HCT116 (cell line): Measurements from ENCODE around the gene BMERB1. TPM values are rescaled to one million over a fixed set of nuclear protein-coding genes. Genes with fewer than 3 reads are reported as not detected.

ENCODE experiments used
- ATAC-seq: fragments of 200-7000 bp; cut with Tn5 transposase; 2 replicates; pipeline ENCODE4 v1.9.1; 2020; ENCODE audit warnings: mild to moderate bottlenecking, moderate library complexity
- BruUV-seq: library from RNA; stranded (reverse); fragments of 400-500 nt; replicated peaks from 2 replicates; lab custom pipeline; 2021; lab: Mats Ljungman, UMichigan
- CTCF ChIA-PET: fragments of 300-600 bp; sonication (Branson Sonifier 250); formaldehyde crosslinking; loops from one replicate; lab custom pipeline; 2021; ENCODE audit warnings: antibody characterized with exemption; lab: Charles Lee
- POLR2A ChIA-PET: fragments of 300-600, 350-600 bp; sonication (Branson Sonifier 250); formaldehyde crosslinking; loops from one replicate; lab custom pipeline; 2021; ENCODE audit warnings: antibody characterized with exemption; lab: Charles Lee
- RAD21 ChIA-PET, 2 experiments: fragments of 300-600 bp; sonication (Branson Sonifier 250); formaldehyde crosslinking; loops; one replicate each; lab custom pipeline; 2023; ENCODE audit warnings: low total read pairs in 2 of 2; ENCODE audit not compliant: uncharacterized antibody in 2 of 2, unreplicated experiment in 2 of 2, low non-redundant PET in 1 of 2; lab: Charles Lee
- DNase-seq: peaks from one replicate; pipeline ENCODE4 v3.0.0-alpha.2; 2010; ENCODE audit warnings: low read depth, low spot score
- H2AFZ ChIP-seq: fragments of 200-600 bp; shearing (Covaris generic), sonication (generic); 2 replicates; pipeline ENCODE4 v1.6.1; 2017; ENCODE audit warnings: low read depth, mixed run types, mixed read lengths, antibody characterized with exemption, low read length; ENCODE audit not compliant: poor library complexity, severe bottlenecking
- H3K27ac ChIP-seq: 2 replicates; pipeline ENCODE4 v1.5.1; 2012; ENCODE audit warnings: low read depth, low read length
- H3K27me3 ChIP-seq: fragments of 200-600 bp; sonication (generic); 2 replicates; pipeline ENCODE4 v1.6.1; 2016; ENCODE audit warnings: mixed run types, low read length, mixed read lengths; ENCODE audit not compliant: insufficient read depth
- H3K36me3 ChIP-seq, 2 experiments: fragments of 200-500 bp in 1 of 2; fragments of 200-600 bp in 1 of 2; sonication (Bioruptor generic) in 1 of 2; sonication (generic) in 1 of 2; 2 replicates each; pipeline versions ENCODE4 v1.5.1 to v1.6.1; 2014 to 2016; ENCODE audit warnings: low read length in 2 of 2, inconsistent platforms in 1 of 2, mixed read lengths in 1 of 2, mixed run types in 1 of 2; ENCODE audit not compliant: insufficient read depth in 2 of 2, control insufficient read depth in 1 of 2
- H3K4me1 ChIP-seq, 2 experiments: fragments of 200-600 bp in 1 of 2; sonication (generic) in 1 of 2; 2 replicates each; pipeline versions ENCODE4 v1.5.1 to v1.6.1; 2012 to 2017; ENCODE audit warnings: low read length in 2 of 2, inconsistent platforms in 1 of 2, mild to moderate bottlenecking in 1 of 2, mixed read lengths in 1 of 2, mixed run types in 1 of 2, moderate library complexity in 1 of 2; ENCODE audit not compliant: insufficient read depth in 2 of 2, control insufficient read depth in 1 of 2
- H3K4me2 ChIP-seq: fragments of 200-600 bp; sonication (generic); 2 replicates; pipeline ENCODE4 v1.6.1; 2017; ENCODE audit warnings: mixed run types, low read length, mixed read lengths
- H3K4me3 ChIP-seq, 2 experiments: fragments of 200-600 bp in 1 of 2; sonication (generic) in 1 of 2; replicated peaks in 1 of 2; 2 replicates each; pipeline ENCODE4 v1.5.1; 2011 to 2016; ENCODE audit warnings: low read length in 2 of 2, control low read depth in 1 of 2, low read depth in 1 of 2, mild to moderate bottlenecking in 1 of 2, mixed read lengths in 1 of 2, mixed run types in 1 of 2
- H3K79me2 ChIP-seq: fragments of 200-600 bp; sonication (generic); 2 replicates; pipeline ENCODE4 v1.6.1; 2017; ENCODE audit warnings: mild to moderate bottlenecking, mixed run types, low read length, moderate library complexity, mixed read lengths; ENCODE audit not compliant: insufficient read depth
- H3K9ac ChIP-seq: fragments of 200-600 bp; sonication (generic); 2 replicates; pipeline ENCODE4 v1.6.1; 2016; ENCODE audit warnings: low read length, mixed read lengths
- H3K9me2 ChIP-seq: fragments of 200-600 bp; sonication (generic), shearing (Covaris generic); 2 replicates; pipeline ENCODE4 v1.6.1; 2017; ENCODE audit warnings: mixed run types, mild to moderate bottlenecking, moderate library complexity; ENCODE audit not compliant: insufficient read depth
- H3K9me3 ChIP-seq, 2 experiments: fragments of 200-500 bp in 1 of 2; fragments of 200-600 bp in 1 of 2; sonication (Bioruptor generic) in 1 of 2; sonication (generic) in 1 of 2; 2 replicates each; pipeline ENCODE4 v1.6.1; 2014 to 2017; ENCODE audit warnings: low read length in 2 of 2, mixed read lengths in 2 of 2, inconsistent platforms in 1 of 2, low read depth in 1 of 2, mild to moderate bottlenecking in 1 of 2, mixed run types in 1 of 2, moderate library complexity in 1 of 2; ENCODE audit not compliant: control insufficient read depth in 1 of 2, insufficient read depth in 1 of 2
- H4K20me1 ChIP-seq: fragments of 200-600 bp; sonication (generic), shearing (Covaris generic); 2 replicates; pipeline ENCODE4 v1.6.1; 2017; ENCODE audit warnings: mixed run types, mild to moderate bottlenecking, moderate library complexity; ENCODE audit not compliant: insufficient read depth
- CBX3 ChIP-seq: IDR thresholded peaks from 2 replicates; pipeline ENCODE4 v1.6.1; 2012; ENCODE audit warnings: low read depth
- EGR1 ChIP-seq: IDR thresholded peaks from 2 replicates; pipeline ENCODE4 v1.6.1; 2012; ENCODE audit warnings: low read depth
- ELF1 ChIP-seq: IDR thresholded peaks from 2 replicates; pipeline ENCODE4 v1.6.1; 2012; ENCODE audit warnings: low read depth, borderline replicate concordance
- EZH2phosphoT487 ChIP-seq: fragments of 200-600 bp; IDR thresholded peaks from 2 replicates; pipeline ENCODE4 v1.6.1; 2018; ENCODE audit warnings: antibody characterized with exemption, borderline replicate concordance
- ZFX ChIP-seq: fragments of 450-650 bp; IDR thresholded peaks from 2 replicates; pipeline ENCODE4 v1.6.1; 2017
- ZNF274 ChIP-seq: fragments of 200-500 bp; sonication (Bioruptor generic); IDR thresholded peaks from 2 replicates; pipeline ENCODE4 v1.6.1; 2014; ENCODE audit warnings: mild to moderate bottlenecking, low read depth, low read length, inconsistent platforms
- intact Hi-C: fragments of 100-400 bp; cut with micrococcal nuclease; formaldehyde crosslinking; loops from 2 replicates; pipeline ENCODE4 v1.10.0; 2022
- total RNA-seq: library from RNA; stranded (reverse); gene quantifications from one replicate; pipeline ENCODE4 v1.2.1, GENCODE V29; 2021; ENCODE audit not compliant: unreplicated experiment
- TF ChIP-seq, protein P1 (sequence below): IDR thresholded peaks from 2 replicates; pipeline ENCODE4 v1.6.1; 2012; ENCODE audit warnings: low read depth
- TF ChIP-seq, protein P2 (sequence below): IDR thresholded peaks from 2 replicates; pipeline ENCODE4 v1.6.1; 2012

BMERB1 gene
- total RNA-seq, 1 experiment from 2014 or later = 43.6 TPM

DNA sequence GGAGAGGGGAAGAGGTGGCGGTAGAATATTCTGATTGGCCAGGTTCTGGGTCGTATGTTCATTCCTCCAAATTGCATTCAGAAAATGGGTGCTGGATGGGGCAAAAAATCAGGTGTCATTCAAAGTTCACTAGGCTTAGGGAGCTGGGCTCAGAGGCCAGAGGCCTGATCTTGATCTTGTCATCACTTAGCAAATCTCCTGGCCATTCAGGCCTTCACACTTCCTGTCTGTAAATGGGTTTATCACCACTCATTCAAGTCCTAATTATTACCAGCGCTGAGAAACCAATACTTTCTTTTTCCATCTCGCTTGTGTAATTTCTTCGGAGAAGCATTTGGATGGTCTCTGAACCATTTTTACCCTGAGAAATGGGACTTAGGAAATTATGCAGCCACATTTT is 50.8 kb downstream of the BMERB1 start (continued):
- TF ChIP-seq, protein P1, sequence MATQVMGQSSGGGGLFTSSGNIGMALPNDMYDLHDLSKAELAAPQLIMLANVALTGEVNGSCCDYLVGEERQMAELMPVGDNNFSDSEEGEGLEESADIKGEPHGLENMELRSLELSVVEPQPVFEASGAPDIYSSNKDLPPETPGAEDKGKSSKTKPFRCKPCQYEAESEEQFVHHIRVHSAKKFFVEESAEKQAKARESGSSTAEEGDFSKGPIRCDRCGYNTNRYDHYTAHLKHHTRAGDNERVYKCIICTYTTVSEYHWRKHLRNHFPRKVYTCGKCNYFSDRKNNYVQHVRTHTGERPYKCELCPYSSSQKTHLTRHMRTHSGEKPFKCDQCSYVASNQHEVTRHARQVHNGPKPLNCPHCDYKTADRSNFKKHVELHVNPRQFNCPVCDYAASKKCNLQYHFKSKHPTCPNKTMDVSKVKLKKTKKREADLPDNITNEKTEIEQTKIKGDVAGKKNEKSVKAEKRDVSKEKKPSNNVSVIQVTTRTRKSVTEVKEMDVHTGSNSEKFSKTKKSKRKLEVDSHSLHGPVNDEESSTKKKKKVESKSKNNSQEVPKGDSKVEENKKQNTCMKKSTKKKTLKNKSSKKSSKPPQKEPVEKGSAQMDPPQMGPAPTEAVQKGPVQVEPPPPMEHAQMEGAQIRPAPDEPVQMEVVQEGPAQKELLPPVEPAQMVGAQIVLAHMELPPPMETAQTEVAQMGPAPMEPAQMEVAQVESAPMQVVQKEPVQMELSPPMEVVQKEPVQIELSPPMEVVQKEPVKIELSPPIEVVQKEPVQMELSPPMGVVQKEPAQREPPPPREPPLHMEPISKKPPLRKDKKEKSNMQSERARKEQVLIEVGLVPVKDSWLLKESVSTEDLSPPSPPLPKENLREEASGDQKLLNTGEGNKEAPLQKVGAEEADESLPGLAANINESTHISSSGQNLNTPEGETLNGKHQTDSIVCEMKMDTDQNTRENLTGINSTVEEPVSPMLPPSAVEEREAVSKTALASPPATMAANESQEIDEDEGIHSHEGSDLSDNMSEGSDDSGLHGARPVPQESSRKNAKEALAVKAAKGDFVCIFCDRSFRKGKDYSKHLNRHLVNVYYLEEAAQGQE = no peak
- TF ChIP-seq ZNF274 (no peak), ELF1 (no peak), ZFX (no peak), EGR1 (no peak)
- TF ChIP-seq, protein P2, sequence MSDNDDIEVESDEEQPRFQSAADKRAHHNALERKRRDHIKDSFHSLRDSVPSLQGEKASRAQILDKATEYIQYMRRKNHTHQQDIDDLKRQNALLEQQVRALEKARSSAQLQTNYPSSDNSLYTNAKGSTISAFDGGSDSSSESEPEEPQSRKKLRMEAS = no peak

DNA sequence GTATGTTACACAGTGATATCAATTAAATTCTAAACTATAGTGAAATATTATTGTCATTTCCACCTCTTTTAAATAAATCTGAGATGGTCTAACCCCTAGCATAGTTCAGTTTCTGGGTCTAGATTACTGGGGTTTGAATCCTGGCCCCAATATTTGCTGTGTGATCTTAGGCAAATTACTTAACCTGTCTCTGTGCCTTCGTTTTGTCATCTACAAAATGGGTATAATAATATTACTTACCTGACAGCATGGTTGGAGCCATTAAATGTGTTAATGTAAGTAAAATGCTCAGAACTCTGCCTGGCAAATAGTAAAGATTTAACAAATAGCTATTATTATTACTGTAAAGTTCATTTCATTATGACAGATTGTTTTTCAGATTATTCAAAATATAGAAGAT is 52.3 kb downstream of the BMERB1 start:
- ChIA-PET RAD21 (interaction anchor here in 1 of 2 experiments (0.7 kb wide), 1 partner anchor 16 kb away, joined by 3 read pairs; no protein-coding TSS in a partner anchor), POLR2A (no interaction called here), CTCF (no interaction called here)
- Histone ChIP-seq H3K36me3 (no peaks in the 10 kb centered on the region), H3K9ac (no peak overlapping the region), H3K9me3 (no peaks in the 10 kb centered on the region), H3K4me2 (peak overlapping the region; percentile 77; the same call in 1 of the 2 replicates), H3K79me2 (peaks cover 5% of the 10 kb centered on the region; the same call in 1 of the 2 replicates), H4K20me1 (no peaks in the 10 kb centered on the region), H3K27me3 (no peaks in the 10 kb centered on the region), H3K27ac (no peak overlapping the region), H3K4me1 (peaks cover 59 to 98% of the 10 kb centered on the region in 2 experiments), H3K9me2 (no peaks in the 10 kb centered on the region), H2AFZ (no peak overlapping the region), H3K4me3 (no peak overlapping the region)
- BruUV-seq = no TSS peak
- no peak for ATAC-seq
- TF ChIP-seq, protein P1 = no peak
- TF ChIP-seq CBX3 (0 out of 2 replicates have a peak, but pooled peaks have one; percentile 24), ZFX (no peak), EGR1 (no peak), EZH2phosphoT487 (no peak)
- TF ChIP-seq, protein P2 = 0 out of 2 replicates have a peak, but pooled peaks have one; percentile 23
- DNase-seq = no peak
- intact Hi-C loops = loop anchor here (10.0 kb wide), 1 partner anchor 52 kb away; the partner anchor contains the start of gene BMERB1
